Astrocyte of the cerebellum (primary cell): Measurements from ENCODE around the gene TMEM14A.
"Not testable (repeated sequence)": the region's sequence is repeated elsewhere in the genome, so short reads cannot be mapped to it uniquely, and the experiment has no call there.

Experiments used
- DNase-seq: peaks from one replicate; pipeline ENCODE4 v3.0.0-alpha.2; 2011; ENCODE audit warnings: low read depth
- H3K4me3 ChIP-seq: 2 replicates; pipeline ENCODE4 v1.5.1; 2011; ENCODE audit warnings: mild to moderate bottlenecking, low read depth, low read length, moderate library complexity
- in situ Hi-C: cut with HindIII; loops from 2 replicates; pipeline ENCODE4 v1.10.0; 2017; ENCODE audit warnings: low sequenced_read_pairs
- TF ChIP-seq, protein P1 (sequence below): IDR thresholded peaks from 2 replicates; pipeline ENCODE4 v1.5.1; 2012; ENCODE audit warnings: low read length, low read depth, moderate library complexity, mild to moderate bottlenecking; ENCODE audit errors: missing control alignments

TMEM14A gene

DNA sequence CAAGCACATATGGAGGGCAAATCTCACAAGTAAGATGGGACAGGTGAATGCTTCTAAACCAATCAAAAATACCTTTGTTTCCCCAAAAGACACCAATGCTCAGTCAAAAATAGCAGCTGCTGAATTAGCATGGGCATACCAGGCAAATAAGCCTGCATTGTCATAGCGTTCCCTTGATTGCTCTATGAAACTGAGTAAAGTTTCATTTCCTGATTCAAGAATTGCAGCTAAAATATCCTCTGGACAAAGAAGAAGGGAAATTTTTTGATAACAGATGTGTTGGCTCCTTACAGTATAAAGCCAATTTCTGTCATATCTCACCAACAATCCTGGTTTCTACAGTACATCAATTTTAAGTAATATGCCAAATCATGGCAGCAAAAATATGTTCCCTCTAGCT lies 3.3 kb upstream of the TMEM14A start:
- H3K4me3 ChIP-seq, result no peak overlapping the region
- DNase-seq, result no peak
- in situ Hi-C loops, result loop anchor here (25.0 kb wide), 2 partner anchors 255 to 405 kb away; partner anchors contain the start of gene EFHC1

DNA sequence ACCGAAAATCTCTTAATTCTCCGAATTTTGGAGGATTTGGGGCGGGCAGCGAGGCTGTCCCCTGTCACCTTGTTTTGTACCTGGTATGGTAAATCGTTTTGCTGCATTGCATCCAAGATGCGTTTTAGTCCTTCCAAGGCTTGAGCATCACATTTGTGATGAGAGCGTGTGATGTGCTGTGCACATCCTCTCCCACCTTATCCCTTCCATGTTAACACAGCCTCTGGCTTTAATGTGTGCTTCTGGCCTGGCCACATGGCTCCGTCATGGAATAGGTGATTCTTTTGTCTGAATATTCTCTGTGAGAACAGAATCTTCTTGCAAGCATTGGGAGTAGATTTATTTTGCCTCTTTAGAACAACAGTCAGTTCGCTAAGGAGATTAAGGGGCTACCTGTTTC lies 763 bp downstream of the TMEM14A start:
- H3K4me3 ChIP-seq, result peak overlapping the region; percentile 60
- in situ Hi-C loops, result loop anchor here (25.0 kb wide), 2 partner anchors 259 to 409 kb away; partner anchors contain the start of gene EFHC1
- TF ChIP-seq, protein P1, sequence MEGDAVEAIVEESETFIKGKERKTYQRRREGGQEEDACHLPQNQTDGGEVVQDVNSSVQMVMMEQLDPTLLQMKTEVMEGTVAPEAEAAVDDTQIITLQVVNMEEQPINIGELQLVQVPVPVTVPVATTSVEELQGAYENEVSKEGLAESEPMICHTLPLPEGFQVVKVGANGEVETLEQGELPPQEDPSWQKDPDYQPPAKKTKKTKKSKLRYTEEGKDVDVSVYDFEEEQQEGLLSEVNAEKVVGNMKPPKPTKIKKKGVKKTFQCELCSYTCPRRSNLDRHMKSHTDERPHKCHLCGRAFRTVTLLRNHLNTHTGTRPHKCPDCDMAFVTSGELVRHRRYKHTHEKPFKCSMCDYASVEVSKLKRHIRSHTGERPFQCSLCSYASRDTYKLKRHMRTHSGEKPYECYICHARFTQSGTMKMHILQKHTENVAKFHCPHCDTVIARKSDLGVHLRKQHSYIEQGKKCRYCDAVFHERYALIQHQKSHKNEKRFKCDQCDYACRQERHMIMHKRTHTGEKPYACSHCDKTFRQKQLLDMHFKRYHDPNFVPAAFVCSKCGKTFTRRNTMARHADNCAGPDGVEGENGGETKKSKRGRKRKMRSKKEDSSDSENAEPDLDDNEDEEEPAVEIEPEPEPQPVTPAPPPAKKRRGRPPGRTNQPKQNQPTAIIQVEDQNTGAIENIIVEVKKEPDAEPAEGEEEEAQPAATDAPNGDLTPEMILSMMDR, result no peak
- no peak for DNase-seq

More for the DNA sequence above, 3.3 kb upstream of the TMEM14A start:
- TF ChIP-seq, protein P1, result no peak

DNA sequence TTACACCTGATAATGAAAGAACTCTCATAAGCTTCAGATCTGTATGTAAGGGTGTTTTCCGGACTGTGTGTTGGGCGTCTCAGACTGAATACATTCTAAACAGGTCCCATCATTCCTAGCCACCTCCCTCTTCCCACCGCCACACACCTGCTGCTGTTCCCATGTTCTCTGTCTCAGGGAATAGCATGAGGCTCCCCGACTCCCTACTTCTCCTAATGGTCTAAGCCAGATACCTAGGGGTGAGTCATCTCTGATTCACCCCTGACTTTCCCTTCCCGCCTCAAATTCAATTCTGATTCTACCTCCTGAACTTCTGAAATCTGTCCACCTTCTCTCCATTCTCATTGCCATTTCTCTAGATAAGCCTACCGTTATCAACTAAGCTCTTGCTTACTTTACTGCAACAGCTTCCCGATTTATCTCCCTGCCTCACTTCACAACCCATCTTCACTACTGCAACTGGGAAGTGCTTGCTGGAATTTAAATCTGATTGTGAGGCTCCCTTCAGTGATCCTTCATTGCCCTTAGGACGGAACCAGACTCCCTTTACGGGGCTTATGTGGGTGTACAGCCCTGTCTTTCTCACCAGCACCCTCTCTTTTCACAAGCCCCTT lies 1.6 kb downstream of the TMEM14A start:
- TF ChIP-seq, protein P1, result no peak
- no peak overlapping the region for H3K4me3 ChIP-seq
- DNase-seq, result no peak
- in situ Hi-C loops, result loop anchor here (25.0 kb wide), 2 partner anchors 260 to 410 kb away; partner anchors contain the start of gene EFHC1

DNA sequence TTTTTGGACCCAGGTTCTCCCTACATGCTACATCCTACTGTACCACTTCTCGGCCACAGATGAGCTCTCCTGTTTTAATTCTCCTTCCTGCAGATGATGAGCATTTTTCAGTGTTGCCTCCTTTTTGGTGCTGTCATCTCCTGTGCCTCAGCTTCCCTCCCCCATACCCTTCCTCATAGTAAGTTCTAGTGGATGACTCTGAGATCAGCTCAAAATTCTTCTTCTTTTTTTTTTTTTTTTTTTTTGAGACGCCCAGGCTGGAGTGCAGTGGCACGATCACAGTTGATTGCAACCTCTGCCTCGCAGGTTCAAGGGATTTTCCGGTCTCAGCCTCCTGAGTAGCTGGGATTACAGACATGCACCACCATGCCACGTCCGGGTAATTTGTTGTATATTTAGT lies 3.8 kb downstream of the TMEM14A start:
- TF ChIP-seq, protein P1, result no peak
- no peak for DNase-seq
- no peak overlapping the region for H3K4me3 ChIP-seq
- in situ Hi-C loops, result loop anchor here (25.0 kb wide), 2 partner anchors 262 to 412 kb away; partner anchors contain the start of gene EFHC1

DNA sequence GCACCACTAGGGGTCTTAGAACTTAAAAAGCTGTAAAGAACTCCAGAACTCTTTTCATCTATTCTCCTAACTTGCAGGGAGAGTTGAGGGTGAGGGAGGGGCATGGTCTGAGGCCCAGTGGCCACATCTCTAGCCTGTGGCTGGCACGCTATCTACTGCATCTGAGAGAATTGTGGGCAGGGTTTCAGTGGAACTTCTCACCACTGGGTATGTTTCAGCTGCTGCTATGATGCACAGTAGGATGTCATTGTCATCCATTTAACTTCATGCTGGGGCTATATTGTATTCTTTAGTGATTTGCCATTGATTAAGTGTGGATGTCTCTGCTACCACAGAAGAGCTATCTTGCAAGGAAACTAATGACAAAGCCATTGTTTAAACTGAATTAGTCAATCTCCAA lies 4.5 kb downstream of the TMEM14A start:
- TF ChIP-seq, protein P1, result no peak
- in situ Hi-C loops, result no loop called here
- DNase-seq, result no peak
- H3K4me3 ChIP-seq, result no peak overlapping the region

DNA sequence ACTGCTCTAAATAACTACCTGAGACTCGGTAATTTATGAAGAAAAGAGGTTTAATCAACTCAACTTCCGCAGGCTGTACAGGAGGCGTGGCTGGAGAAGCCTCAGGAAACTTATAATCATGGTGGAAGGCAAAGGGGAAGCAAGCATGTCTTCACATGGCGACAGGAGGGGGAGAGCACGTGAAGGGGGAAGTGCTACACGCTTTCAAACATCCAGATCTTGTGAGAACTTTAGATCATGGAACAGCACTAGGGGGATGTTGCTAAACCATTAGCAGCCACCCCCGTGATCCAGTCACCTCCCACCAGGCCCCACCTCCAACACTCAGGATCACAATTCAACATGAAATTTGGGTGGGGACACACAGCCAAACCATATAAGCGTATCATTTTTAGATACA lies 5.7 kb downstream of the TMEM14A start:
- in situ Hi-C loops, H3K4me3 ChIP-seq, DNase-seq: not testable (repeated sequence)

DNA sequence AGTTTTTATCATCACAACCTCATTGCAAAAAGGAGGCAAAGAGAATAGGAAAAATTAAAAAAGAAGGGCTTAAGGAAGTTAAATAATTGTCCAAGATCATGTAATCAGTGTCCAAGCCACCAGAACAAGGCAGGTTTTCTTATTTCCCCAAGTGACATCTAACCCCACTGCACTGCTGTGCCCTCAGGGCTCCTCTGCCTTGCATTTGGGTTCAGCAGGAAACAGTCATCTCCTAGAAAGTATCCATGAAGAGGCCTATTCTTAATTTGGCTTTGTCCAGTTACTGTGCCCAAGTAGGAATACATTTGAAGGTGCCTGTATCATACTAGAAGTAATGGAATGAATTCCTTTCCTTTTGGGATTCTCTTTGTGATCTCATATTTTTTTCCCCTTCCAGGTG lies 10.5 kb downstream of the TMEM14A start:
- DNase-seq, result no peak
- in situ Hi-C loops, result no loop called here
- TF ChIP-seq, protein P1, result no peak
- H3K4me3 ChIP-seq, result no peak overlapping the region
